ENCODE results near the gene NPR2.
A peak's percentile ranks its signal among the peaks of the same experiment; 100 is the strongest.

The NPR2 gene

DNA sequence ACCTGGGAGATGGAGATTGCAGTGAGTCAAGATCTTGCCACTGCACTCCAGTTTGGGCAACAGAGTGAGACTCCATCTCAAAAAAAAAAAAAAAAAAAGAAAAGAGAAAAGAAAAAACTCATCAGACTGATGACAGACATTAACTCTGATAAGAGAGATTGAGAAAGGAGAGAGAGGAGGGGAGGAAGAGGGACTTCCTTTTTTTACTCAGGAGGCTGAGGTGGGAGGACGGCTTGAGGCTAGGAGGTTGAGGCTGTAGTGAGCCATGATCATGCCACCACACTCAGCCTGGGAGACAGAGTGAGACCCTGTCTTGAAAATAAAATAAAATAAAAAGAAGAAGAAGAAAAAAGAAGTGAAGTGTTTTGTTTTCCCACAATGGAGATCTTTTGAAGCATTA is 27.6 kb upstream of the NPR2 start:
- DNase-seq (ENCODE audit: low spot score), result no peak

DNA sequence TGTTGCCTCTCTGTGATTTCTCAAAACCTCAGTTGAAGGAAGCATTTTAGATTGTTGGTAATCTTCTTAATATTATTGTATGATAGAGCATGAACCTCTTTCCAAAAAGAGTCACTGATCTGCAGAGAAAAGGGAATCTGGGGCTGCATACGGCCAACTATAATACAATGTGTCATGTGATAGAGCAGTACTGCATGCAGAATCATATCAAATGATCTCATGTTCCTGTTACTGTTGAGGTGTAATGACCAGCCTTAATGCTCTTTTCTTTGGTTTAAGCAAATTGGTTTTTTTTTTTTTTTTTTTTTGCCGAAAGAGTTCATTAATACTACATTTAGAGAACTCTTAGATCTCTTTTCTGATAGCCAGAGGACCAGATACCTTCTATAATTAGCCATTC is 24.4 kb upstream of the NPR2 start:
- no peak for DNase-seq (ENCODE audit: low spot score)

DNA sequence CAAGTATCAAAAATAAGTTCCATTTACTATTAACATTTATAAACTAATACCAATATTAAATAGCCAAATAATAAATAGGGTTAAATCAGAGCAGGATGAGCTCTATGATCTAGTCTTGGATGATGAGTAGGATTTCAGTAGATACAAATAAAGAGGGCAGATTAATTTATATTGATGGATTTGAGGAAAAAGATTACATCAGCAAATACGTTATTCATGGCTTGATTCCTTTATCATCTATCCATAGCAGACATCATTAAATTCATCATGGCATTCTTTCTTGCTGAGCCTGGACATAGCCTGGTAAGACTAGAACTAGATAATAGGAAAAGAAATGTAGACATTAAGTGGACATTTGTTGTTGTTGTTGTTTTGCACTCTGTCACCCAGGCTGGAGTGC is 23.9 kb upstream of the NPR2 start:
- DNase-seq (ENCODE audit: low spot score), result no peak

DNA sequence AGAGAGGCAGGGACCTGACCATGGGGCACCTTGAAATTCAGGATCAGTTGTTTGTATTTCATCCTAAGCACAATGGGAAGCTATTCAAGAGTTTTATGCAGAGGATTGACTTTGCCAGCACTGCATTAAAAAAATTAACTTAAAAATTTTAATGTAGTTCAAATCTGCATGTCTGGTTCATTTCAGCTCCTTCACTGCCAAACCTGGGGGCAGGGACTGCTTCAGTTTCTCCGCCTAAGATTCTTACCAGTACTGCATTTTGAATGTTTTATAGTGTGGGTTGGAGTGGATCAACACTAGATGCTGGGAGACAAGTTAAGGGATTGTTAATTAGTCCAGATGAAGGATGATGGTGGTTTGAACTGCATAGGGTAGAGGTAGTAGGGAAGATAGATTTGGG is 21.6 kb upstream of the NPR2 start:
- DNase-seq (ENCODE audit: low spot score), result no peak

DNA sequence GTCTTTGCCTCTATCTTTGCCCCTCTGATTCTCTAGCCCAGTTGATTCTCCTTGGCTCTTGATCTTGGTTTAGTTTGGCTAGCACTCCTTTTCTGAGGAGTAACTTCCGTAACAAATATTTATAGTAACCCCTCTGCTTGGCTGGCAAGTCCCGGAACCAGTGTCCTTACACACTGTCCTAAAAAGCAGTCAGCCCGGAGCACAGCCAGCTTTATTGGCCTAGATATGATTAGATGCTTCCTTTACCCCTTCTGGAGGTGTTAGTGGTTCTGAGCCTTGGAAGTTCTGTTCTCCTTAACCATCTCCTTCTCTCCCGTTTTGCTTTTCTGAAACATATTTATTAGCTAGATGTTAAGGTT is 20.3 kb upstream of the NPR2 start:
- DNase-seq (ENCODE audit: low spot score), result no peak

DNA sequence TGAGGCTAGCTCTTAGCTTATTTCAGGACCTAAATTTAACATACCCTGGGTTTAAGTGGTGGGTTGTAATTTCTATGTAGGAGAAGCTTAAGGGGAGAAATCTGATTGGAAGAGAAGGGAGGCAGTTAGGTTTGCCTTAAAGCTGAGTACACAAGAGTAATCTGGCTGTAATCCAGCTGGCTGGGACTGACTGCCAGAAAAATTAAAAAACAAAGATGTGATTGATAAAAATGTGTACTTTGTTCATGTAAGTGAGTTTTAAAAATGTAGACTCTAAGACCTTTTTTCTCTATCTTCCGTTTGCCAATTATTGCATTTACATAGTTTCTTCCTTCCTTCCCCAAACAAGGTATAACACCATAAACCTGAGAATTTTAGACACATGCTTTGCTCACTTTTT is 19.9 kb upstream of the NPR2 start:
- DNase-seq (ENCODE audit: low spot score), result no peak

DNA sequence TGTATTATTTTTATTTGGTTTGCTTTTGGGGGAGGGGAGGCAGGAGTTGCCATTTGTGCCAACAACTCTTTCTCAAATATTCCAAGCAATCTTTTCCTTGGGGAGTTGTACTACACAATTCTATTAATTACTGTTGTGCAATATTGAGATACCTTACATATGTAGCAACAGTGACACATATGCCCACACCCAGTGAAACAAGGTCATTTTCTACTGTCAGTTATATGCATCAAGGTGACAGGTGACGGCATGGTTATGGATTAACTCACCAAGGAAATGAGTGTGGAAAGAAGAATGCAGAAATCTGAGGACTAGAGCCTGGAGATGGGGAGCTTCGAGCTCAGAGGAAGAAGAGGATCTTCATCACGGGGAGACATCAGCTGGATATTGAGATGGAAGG is 19.4 kb upstream of the NPR2 start:
- no peak for DNase-seq (ENCODE audit: low spot score)

DNA sequence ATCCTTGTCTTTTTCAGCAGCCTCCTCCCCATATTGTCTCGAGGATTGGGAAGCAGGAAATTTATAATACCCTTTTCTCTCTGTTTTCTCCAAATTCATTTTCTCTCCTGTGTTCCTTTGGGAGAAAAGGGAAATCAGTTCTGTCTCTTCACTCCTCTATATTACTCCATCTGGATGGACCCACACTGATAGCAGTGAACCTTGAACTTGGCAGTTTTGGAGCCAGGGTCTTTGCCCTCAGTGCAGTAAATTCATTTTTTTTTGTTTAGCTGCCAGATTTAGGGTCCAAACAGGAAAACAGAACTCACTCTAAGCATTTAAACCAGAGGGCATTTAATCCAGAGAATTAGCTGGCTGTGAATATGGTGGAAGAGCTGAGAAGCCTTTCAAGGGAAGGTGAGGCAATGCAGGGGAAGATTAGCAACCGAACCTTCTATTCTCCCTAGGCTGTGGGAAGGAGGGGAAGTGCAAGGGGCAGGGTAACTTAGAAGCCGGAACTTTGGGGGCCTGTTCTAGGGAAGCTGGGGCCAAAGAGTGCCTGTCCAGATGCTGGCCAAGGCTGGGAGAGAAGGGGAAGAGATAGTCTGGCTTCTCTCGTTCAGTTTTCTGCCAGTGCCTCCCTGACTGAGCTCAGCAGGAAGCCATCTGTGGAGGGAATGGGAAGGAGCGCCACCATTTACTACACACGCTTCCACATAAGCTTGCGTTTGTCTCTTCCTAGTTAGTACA is 16.3 kb upstream of the NPR2 start:
- no peak for DNase-seq (ENCODE audit: low spot score)

DNA sequence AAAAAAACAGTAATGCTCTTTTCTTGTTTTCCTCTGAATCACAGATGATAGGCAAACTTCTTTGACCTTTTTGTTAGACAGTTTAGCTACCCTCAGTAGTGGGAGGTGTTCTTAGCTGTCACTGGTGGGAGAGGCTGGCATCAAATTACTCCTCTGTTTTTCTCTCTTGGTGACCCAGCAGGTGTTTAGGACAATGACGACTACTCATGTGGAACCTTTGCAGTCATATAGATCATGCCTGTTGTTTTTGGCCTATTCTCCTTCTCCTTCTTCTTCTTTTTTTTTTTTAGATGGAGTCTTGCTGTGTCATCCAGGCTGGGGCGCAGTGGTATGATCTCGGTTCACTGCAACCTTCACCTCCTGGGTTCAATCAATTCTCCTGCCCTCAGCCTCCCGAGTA is 15.4 kb upstream of the NPR2 start:
- no peak for DNase-seq (ENCODE audit: low spot score)

DNA sequence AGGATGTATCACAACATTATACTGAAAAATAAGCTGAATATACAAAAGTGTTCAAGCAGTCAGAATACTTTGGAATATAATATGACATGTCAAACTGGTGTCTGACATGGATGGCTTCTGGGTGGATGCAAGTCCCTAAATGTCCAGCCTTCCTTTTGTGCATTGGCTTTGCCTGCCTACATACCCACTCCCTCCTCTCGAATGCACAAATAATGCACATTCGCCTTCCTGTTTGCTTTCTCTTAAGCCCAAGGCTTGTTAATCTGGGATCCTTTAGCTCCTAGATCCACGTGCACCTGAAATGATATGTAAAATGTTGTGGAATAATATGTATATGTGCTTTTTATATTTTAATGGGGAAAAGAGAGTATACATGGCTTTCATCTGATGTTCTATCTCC is 12.9 kb upstream of the NPR2 start:
- DNase-seq (ENCODE audit: low spot score), result no peak

DNA sequence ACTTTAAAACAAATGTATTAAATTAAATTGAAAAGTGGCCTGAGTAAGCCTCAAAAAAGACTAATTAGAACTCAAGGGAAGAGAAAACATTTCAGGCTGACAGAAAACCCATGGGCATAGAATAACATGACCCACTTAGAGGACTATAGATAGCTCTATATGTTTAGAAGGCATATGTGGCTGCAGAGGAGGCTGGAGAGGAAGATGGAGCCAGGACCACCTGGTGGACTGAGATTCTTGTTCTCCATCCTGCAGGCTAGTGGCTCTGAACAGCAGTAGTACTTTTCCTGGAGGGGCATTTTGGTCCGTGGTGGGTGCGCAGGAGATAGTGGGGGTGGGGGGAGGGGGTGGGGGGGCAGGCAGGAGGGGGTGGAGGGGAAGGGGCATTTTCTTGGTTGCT is 10.3 kb upstream of the NPR2 start:
- no peak for DNase-seq (ENCODE audit: low spot score)

DNA sequence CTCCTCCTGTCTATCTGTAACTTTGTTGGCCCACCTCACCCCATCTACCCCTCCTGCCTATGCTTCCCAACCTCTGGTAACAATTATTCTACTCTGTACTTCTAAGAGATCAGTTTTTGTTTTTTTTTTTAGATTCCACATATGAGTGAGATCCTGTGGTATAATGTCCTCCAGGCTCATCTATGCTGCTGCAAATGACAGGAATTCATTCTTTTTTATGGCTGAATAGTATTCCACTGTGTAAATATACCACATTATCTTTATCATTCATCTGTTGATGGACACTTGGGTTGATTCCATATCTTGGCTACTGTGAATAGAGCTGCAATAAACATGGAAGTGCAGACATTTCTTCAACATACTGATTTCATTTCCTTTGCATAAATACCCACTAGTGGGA is 8.0 kb upstream of the NPR2 start:
- DNase-seq (ENCODE audit: low spot score), result no peak

DNA sequence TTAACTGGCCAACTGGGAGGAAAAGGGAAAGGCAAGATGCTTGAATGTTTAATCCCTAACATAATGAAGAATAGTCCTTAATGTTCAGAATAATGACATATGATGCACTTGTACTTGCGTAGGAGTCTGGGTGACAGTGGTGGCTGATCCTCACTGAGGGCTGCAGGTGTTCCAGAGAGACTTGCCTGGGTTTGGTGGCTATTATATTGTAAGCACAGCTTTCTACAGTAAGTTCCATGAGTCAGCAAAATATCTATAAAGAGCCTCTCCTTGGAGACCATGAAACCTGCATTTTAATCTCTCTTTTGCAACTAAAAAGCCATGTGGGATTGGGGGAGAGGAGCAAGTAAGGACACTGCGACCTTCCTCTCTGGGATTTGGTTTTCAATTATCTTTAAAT is 1.9 kb upstream of the NPR2 start:
- no peak for DNase-seq (ENCODE audit: low spot score)

DNA sequence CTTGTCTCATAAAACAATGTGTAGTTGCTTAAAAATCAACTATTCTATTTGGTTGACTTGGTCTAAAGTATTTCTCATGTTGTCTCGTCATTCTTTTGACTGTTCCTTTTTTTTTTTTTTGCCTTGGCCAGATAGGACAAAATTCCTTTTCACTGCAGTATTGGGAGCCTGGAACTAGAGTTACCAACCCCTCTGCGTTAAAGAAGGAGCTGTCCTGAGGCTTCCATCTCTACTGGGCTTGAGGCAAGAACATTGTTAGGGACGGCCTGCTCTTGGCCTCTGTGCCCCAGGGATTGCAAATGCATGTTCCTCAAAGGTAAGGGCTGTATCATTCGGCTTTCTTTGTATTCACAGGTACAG is 1.4 kb upstream of the NPR2 start:
- DNase-seq (ENCODE audit: low spot score), result no peak

DNA sequence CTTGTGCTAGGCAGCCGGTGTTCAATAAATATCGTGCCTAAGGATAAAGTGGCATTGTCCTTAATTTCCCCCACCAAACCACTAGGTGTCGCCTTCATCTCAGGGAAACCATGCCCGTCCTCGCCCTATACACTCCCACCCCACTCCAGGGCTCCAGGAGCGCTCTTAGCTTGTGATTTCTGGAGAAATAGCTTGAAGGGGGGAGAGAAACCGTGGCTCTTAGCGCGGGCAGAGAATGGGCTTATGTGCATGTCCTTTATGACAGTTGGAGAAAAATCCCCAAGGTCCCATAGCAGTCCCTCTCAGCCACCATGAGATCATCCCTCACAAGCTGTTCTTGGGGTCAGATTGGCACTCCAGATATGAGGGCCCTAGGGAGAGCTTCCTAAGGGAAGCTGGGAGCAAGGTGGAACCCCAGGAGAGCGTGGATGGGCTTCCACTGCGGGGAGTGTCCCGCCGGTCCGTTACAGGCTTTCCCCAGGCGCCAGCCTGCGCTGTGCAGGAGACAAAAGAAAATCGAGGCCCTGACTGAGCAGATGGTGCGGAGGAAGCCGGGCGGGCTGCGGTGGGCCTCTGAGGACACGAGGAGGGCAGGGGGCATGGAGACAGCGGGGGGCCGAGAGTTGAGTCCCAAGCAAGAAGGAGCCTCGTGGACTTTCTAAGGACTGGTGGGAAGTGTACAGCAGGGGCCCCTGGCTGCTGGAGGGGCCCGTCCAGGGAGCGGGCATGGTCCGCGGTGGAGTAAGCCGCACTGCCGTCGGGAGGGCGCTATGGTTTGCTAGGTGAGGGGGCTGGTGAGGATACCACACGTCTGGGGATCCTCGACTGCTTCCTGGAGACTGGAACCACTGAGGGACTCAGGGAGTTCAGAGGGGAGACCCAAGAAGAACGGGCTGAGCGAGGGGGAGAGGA is 750 bp upstream of the NPR2 start:
- peak; percentile 81 for DNase-seq (ENCODE audit: low spot score)

DNA sequence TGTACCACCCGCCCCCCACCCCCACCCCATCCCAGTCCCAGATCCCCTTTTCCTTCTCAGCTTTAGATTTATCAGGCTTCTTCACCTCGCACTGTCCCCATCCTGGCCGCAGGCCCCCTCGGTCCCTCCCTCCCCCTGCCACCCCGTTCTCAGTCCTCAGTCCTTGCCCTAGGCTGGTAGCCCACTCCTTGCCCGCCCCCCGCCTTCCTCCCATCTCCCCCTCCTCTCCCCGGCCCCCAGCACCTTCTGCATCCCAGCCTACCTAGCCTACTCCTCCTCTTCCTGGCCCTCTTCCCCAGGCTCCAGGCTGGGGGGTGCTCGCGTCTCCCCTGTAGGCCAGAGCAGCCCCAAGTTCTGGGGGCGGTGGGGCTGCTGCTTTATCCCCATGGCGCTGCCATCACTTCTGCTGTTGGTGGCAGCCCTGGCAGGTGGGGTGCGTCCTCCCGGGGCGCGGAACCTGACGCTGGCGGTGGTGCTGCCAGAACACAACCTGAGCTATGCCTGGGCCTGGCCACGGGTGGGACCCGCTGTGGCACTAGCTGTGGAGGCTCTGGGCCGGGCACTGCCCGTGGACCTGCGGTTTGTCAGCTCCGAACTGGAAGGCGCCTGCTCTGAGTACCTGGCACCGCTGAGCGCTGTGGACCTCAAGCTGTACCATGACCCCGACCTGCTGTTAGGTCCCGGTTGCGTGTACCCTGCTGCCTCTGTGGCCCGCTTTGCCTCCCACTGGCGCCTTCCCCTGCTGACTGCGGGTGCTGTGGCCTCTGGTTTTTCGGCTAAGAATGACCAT is 828 bp downstream of the NPR2 start:
- no peak for DNase-seq (ENCODE audit: low spot score)

DNA sequence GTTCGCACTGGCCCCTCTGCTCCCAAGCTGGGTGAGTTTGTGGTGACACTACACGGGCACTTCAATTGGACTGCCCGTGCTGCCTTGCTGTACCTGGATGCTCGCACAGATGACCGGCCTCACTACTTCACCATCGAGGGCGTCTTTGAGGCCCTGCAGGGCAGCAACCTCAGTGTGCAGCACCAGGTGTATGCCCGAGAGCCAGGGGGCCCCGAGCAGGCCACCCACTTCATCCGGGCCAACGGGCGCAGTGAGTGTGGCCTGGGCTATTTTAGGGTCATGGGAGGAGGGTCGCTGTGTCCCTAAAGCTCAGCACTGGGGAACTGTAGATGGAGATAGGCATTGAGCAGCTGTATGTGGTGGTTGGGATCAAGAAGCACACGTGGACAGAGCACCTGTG is 1.4 kb downstream of the NPR2 start:
- no peak for DNase-seq (ENCODE audit: low spot score)

DNA sequence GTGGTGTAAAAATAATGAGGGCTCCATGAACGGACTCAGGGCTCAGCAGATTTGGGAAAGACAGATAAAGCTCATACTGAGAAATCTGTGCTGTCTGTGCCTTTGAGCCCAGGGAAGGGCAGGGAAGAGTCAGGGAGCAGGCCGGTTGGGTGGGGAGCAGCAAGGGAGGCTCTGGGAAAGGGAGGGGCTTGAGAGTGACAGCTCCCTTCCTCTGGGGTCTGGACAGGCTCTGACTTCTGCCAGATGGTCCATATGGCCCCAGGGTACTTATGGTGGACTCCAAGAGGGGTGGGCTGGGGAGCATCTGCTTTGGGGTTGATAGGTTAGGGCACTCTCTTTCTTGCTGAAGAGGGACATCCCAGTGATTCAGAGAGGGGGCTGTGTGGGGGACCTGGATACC is 2.1 kb downstream of the NPR2 start:
- no peak for DNase-seq (ENCODE audit: low spot score)

DNA sequence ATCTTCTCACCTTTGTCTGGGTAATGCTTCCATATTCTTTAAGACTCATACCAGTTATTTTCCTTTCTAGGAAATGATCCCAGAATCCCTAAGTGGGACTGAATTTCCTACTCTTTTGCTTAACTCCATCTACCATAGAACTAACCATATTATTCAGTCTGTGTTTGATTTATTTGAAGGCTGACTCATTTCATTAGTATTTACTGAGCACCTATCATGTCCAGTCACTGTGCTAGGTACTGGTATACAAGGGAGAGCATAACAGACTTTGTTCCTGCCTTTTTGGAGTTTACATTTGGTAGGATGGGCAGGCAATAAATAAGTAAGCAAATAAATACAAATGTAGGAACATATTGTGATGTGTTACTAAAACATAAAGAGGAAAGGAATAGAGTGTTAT is 4.3 kb downstream of the NPR2 start:
- no peak for DNase-seq (ENCODE audit: low spot score)

DNA sequence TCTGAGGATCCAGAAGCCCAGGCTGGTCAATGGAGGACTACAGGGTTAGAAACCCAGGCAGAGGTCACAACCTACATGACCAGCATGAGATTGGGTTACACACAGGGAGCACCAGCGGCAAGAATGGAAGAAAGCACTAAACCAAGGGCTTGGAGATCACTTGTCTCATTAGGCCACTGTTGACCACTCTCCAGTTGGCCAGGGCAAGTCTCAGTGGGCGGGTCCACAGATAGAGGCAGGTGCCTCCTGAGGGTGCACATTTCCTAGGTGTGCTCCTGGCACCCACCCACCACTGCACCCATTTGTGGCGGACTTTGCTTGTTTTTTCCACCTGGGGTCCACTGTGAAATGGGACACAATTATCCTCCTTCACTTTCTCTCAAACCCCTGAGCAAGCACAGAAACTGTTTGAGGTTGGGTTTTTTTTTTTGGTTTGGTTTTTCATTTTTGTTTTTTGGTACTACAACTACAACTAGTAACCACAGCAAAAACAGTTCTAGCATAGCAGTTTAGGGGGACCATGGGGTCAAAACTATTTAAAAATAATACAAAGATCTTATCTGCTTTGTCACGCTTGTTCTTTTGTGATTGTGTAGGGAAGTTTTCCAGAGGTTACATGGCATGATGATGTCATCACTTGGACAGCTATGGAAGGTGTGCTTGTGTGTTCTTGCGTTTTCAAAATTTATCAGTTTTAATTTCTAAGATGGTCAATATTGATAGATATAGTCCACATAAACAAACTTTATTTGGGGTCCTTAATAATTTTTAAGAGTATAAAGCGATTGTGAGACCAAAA is 6.1 kb downstream of the NPR2 start:
- DNase-seq (ENCODE audit: low spot score), result no peak

DNA sequence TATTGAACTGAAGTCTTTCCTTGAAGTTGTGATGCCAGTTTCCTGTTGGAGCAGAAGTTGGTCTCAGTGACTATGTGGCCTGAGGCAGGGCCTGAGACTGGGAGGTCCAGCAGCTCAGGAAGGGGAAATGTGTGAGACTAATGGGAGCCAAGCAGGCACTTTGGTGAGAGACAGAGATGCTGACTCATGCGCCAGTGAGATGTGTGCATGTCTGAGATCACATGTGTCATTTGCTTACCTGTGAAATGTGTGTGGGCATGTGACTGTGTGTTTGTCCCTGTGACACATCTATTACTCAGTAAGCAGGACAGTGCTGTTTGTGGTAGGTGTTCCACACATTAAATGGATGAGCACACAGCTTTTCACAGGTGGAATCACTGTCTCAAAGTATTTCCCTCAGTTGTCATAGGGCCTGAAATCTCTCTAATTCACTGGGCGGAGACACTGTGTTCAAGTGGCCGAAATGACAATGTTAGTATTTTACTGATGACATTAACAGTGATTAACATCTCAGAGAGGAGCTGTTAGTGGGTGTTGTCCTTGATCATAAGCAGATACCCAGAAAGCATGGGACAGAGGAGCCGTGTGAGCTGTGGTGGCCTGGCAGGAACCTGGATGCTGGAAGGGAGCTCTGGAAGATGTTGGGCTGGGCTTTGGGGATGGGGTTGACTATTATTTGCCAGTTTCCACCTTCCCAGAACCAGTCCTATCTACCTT is 7.4 kb downstream of the NPR2 start:
- no peak for DNase-seq (ENCODE audit: low spot score)

DNA sequence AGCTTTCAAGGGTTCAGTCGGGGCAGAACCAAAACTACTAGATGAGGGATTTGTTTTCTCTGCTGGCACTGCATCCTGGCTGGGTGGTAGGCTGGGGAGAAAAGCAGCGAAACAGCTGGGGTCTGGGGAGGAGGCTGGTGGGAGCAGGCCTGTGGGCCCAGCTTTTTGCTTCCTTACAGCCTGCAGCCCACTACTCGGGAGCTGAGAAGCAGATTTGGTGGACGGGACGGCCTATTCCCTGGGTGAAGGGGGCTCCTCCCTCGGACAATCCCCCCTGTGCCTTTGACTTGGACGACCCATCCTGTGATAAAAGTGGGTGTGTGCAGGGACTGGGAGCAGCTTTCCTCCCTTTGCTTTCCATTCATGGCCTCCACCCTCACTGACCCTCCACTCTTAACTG is 9.1 kb downstream of the NPR2 start:
- DNase-seq (ENCODE audit: low spot score), result no peak
